ENCODE data around the gene ANKS4B. TPM values are rescaled to one million over a fixed set of nuclear protein-coding genes. Genes with fewer than 3 reads are reported as not detected.
"Not testable (repeated sequence)": the region's sequence is repeated elsewhere in the genome, so short reads cannot be mapped to it uniquely, and the experiment has no call there.

ANKS4B gene
- total RNA-seq, 1 experiment from 2014 or later: not detected

- DNase-seq (ENCODE audit: low read depth): peak; percentile 13
Observed at GRCh38 chr16:21263640-21264570, 30.4 kb downstream of the ANKS4B start.

- DNase-seq (ENCODE audit: low read depth): no peak
Observed at GRCh38 chr16:21264571-21265036, 31.1 kb downstream of the ANKS4B start.

- DNase-seq (ENCODE audit: low read depth): peak; percentile 48
Observed at GRCh38 chr16:21265104-21265837, 31.8 kb downstream of the ANKS4B start.

GRCh38 chr16:21267298-21267697 lies 33.8 kb downstream of the ANKS4B start:
- DNase-seq (ENCODE audit: low read depth): no peak

GRCh38 chr16:21268236-21268635 lies 34.7 kb downstream of the ANKS4B start:
- no peak for DNase-seq (ENCODE audit: low read depth)

GRCh38 chr16:21272253-21272652 lies 38.8 kb downstream of the ANKS4B start:
- no peak for DNase-seq (ENCODE audit: low read depth)

- not testable (repeated sequence) for DNase-seq (ENCODE audit: low read depth)
Observed at GRCh38 chr16:21272763-21273162, 39.3 kb downstream of the ANKS4B start.

- DNase-seq (ENCODE audit: low read depth): no peak
Observed at GRCh38 chr16:21274172-21274726, 40.8 kb downstream of the ANKS4B start.

GRCh38 chr16:21275529-21275928 lies 42.0 kb downstream of the ANKS4B start:
- no peak for DNase-seq (ENCODE audit: low read depth)

GRCh38 chr16:21276090-21276489 lies 42.6 kb downstream of the ANKS4B start:
- no peak for DNase-seq (ENCODE audit: low read depth)

GRCh38 chr16:21277045-21277926 lies 43.8 kb downstream of the ANKS4B start:
- DNase-seq (ENCODE audit: low read depth): no peak

GRCh38 chr16:21277927-21278706 lies 44.6 kb downstream of the ANKS4B start, which contains the start of gene CRYM:
Gene CRYM, minus strand, starts transcription at chr16:21278290. Its CDS starts 39 bp downstream, at chr16:21278251.
- DNase-seq (ENCODE audit: low read depth): peak; percentile 59

- no peak for DNase-seq (ENCODE audit: low read depth)
Observed at GRCh38 chr16:21279501-21279900, 46.0 kb downstream of the ANKS4B start.

- no peak for DNase-seq (ENCODE audit: low read depth)
Observed at GRCh38 chr16:21281698-21282389, 48.3 kb downstream of the ANKS4B start.

- peak; percentile 58 for DNase-seq (ENCODE audit: low read depth)
Observed at GRCh38 chr16:21283521-21284289, 50.2 kb downstream of the ANKS4B start.

GRCh38 chr16:21284414-21284813 lies 50.9 kb downstream of the ANKS4B start:
- DNase-seq (ENCODE audit: low read depth): no peak

- DNase-seq (ENCODE audit: low read depth): no peak
Observed at GRCh38 chr16:21285314-21285713, 51.8 kb downstream of the ANKS4B start.

GRCh38 chr16:21289789-21290188 lies 56.3 kb downstream of the ANKS4B start:
- DNase-seq (ENCODE audit: low read depth): not testable (repeated sequence)

All from Daoy (cell line).